Spleen (tissue), 7 donors: ENCODE measurements around the gene BMP3.

Experiments
- CTCF ChIP-seq, 11 experiments: fragments of 200-600 bp in 7 of 11; fragments of 450-650 bp in 4 of 11; sonication (generic) in 4 of 11; IDR thresholded peaks in 8 of 11; conservative IDR thresholded peaks in 3 of 11; 1 replicate in 7 of 11; 2 replicates in 4 of 11; pipeline versions ENCODE4 v1.4.0 to v1.8.0; 2016 to 2021; ENCODE audit warnings: antibody characterized with exemption in 11 of 11, inconsistent platforms in 4 of 11, mild to moderate bottlenecking in 1 of 11
- POLR2A ChIP-seq, 3 donors: fragments of 450-650 bp; IDR thresholded peaks; one replicate each; pipeline ENCODE4 v1.5.1; 2017; ENCODE audit warnings: antibody characterized with exemption in 3 of 3, mild to moderate bottlenecking in 1 of 3
- POLR2AphosphoS5 ChIP-seq, 3 donors: sonication (generic); formaldehyde crosslinking; IDR thresholded peaks; one replicate each; pipeline ENCODE4 v1.5.1; 2017; ENCODE audit warnings: antibody characterized with exemption in 3 of 3
- donor health status: DM: no; HTN: no; CAD: no; lungs with moderate emphysema.
- donor health status: DM: no; HTN: no; CAD: no.
- donor health status: DM: no; HTN: no; CAD: no.

GRCh38 chr4:81106150-81106549 is 75.6 kb downstream of the BMP3 start:
- TF ChIP-seq POLR2AphosphoS5 (IDR thresholded peaks at IDR 0.05) (no peak), CTCF (IDR thresholded peaks at IDR 0.05 in 8 of 11, conservative IDR thresholded peaks at IDR 0.05 in 3 of 11) (no peak), POLR2A (IDR thresholded peaks at IDR 0.05) (no peak)
